Kidney (tissue), 14 donors: ENCODE measurements around the gene ENPP5. TPM values are rescaled to one million over a fixed set of nuclear protein-coding genes. Genes with fewer than 3 reads are reported as not detected.

Experiments used
- DNase-seq, 5 donors: peaks; one replicate each; pipeline ENCODE4 v3.0.0-alpha.2; 2013 to 2020
- FAIRE-seq: peaks from 2 replicates; lab custom pipeline; 2012; peaks lifted over from hg19 to GRCh38; lab: Jason Lieb, UNC
- H3K27ac ChIP-seq, 2 donors: one replicate each; pipeline ENCODE4 v1.7.0; 2013; ENCODE audit warnings: low read depth in 2 of 2, low read length in 2 of 2, inconsistent platforms in 1 of 2
- H3K27me3 ChIP-seq: one replicate; pipeline ENCODE4 v1.7.1; 2013; ENCODE audit warnings: low read length, inconsistent platforms; ENCODE audit not compliant: control insufficient read depth, insufficient read depth
- H3K36me3 ChIP-seq, 3 donors: one replicate each; pipeline versions ENCODE4 v1.7.0 to v1.7.1; 2013; ENCODE audit warnings: low read length in 3 of 3, control low read depth in 1 of 3, inconsistent platforms in 1 of 3; ENCODE audit not compliant: insufficient read depth in 3 of 3, control insufficient read depth in 2 of 3
- H3K4me1 ChIP-seq, 3 donors: one replicate each; pipeline versions ENCODE4 v1.7.0 to v1.7.1; 2013; ENCODE audit warnings: low read length in 3 of 3, inconsistent platforms in 1 of 3, low read depth in 1 of 3; ENCODE audit not compliant: control insufficient read depth in 2 of 3, insufficient read depth in 2 of 3
- H3K4me3 ChIP-seq, 3 donors: one replicate each; pipeline versions ENCODE4 v1.7.0 to v1.8.1; 2013; ENCODE audit warnings: low read length in 3 of 3, control low read depth in 1 of 3, inconsistent platforms in 1 of 3
- H3K9ac ChIP-seq, 3 donors: one replicate each; pipeline versions ENCODE4 v1.7.0 to v1.7.1; 2013; ENCODE audit warnings: low read length in 3 of 3, control low read depth in 1 of 3, inconsistent platforms in 1 of 3
- H3K9me3 ChIP-seq, 3 donors: one replicate each; pipeline versions ENCODE4 v1.7.0 to v1.7.1; 2013; ENCODE audit warnings: low read length in 3 of 3, control low read depth in 1 of 3, inconsistent platforms in 1 of 3; ENCODE audit not compliant: control insufficient read depth in 2 of 3, insufficient read depth in 1 of 3
- CTCF ChIP-seq: IDR thresholded peaks from 3 replicates; pipeline ENCODE4 v1.5.1; 2012; ENCODE audit warnings: mild to moderate bottlenecking, moderate library complexity, borderline replicate concordance; ENCODE audit not compliant: insufficient read depth; ENCODE audit errors: extremely low read depth
- intact Hi-C: fragments of 100-400 bp; cut with DNase I; formaldehyde crosslinking; loops from one replicate; pipeline ENCODE4 v1.11.1; 2022
- polyA plus RNA-seq: library from polyadenylated mRNA; stranded (reverse); fragments of 350-450 nt; fragmentation: Illumina TruSeq; extraction: RNeasy Lipid Tissue Mini Kit (QIAGEN cat#74804); gene quantifications from one replicate; pipeline ENCODE4 v1.2.3, GENCODE V29; 2014; ENCODE audit warnings: low read depth, low replicate concordance; ENCODE audit not compliant: insufficient read depth
- total RNA-seq: library from RNA; stranded (reverse); fragmentation: NEBNext Ultra II Directional; extraction: Animal tissue kit (Norgen Biotek cat#: 25700); gene quantifications from one replicate; pipeline ENCODE4 v1.2.1, GENCODE V29; 2021
- donor health status: control.
- donor health status: control.
- donor health status: control.
- donor health status: control.
- donor health status: control.
- donor health status: DM: yes; HTN: yes; CAD: no.
- donor health status: Normal renal cell carcinoma (clear cell type).

Gene ENPP5
- total and polyA plus RNA-seq, 2 donors from 2014 or later: 21.5 to 22.9 TPM

DNA sequence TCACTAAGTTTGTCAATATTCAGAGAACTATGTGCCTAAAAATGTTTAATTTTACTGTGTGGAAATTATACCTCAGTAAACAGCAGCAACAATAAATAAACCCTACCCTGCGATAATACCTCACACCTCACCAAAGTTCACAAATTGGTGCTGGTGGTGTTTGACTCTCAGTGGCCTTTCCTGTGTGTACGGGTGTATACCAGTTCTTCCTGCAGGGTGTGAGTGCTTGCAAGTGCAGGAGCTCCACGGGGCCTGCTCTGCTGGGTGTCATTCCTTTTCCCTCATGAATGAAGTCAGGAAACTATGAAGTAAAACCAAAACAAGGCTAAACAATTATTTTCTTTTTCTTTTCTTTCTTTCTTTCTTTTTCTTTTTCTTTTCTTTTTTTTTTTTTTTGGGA, 4.1 kb upstream of the ENPP5 start:
- H3K4me3 ChIP-seq: no peak overlapping the region
- no peak overlapping the region for H3K27ac ChIP-seq
- H3K36me3 ChIP-seq: no peaks in the 10 kb centered on the region
- no peak for TF ChIP-seq CTCF
- H3K27me3 ChIP-seq: no peaks in the 10 kb centered on the region
- no peaks in the 10 kb centered on the region for H3K9me3 ChIP-seq
- intact Hi-C loops: no loop called here
- H3K9ac ChIP-seq: no peak overlapping the region
- DNase-seq (no peak), FAIRE-seq (no peak)
- peaks cover 0 to 5% (median 0%) of the 10 kb centered on the region in 3 donors for H3K4me1 ChIP-seq

- Histone ChIP-seq H3K4me3 (no peak overlapping the region), H3K27me3 (no peaks in the 10 kb centered on the region), H3K36me3 (no peaks in the 10 kb centered on the region), H3K4me1 (peaks cover 0 to 5% (median 0%) of the 10 kb centered on the region in 3 donors), H3K9ac (no peak overlapping the region), H3K27ac (no peak overlapping the region), H3K9me3 (no peaks in the 10 kb centered on the region)
- intact Hi-C loops: no loop called here
- no peak for DNase-seq
- no peak for TF ChIP-seq CTCF
- FAIRE-seq: no peak
Observed at GRCh38 chr6:46172176-46172575, 1.4 kb upstream of the ENPP5 start.

DNA sequence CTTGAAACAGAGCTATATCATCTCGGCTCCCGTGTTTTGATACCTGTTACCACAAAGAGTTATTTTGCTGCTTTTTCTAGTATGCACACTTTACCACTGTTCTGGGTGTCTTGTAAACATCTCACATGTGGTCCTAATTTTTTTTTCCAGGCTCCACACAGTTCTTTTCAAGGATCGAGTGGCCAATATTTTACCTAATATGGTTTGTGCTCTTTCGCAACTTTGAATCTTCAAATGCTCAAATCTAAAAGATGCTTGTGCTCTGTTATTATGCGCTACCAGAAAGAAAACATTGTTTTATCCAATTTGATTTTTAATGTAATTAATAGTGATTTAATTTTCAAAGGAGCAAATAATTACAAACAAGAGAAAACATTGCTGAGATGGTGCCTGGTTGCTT, 10.7 kb downstream of the ENPP5 start:
- no peak for DNase-seq
- H3K36me3 ChIP-seq: no peaks in the 10 kb centered on the region
- H3K9ac ChIP-seq: no peak overlapping the region
- intact Hi-C loops: no loop called here
- TF ChIP-seq CTCF: no peak
- FAIRE-seq: no peak
- H3K4me3 ChIP-seq: no peak overlapping the region
- H3K9me3 ChIP-seq: no peaks in the 10 kb centered on the region
- H3K27me3 ChIP-seq: no peaks in the 10 kb centered on the region
- no peaks in the 10 kb centered on the region for H3K4me1 ChIP-seq
- no peak overlapping the region for H3K27ac ChIP-seq

- DNase-seq: no peak
- Histone ChIP-seq H3K27ac (no peak overlapping the region), H3K27me3 (no peaks in the 10 kb centered on the region), H3K9me3 (no peaks in the 10 kb centered on the region), H3K4me3 (no peak overlapping the region), H3K9ac (no peak overlapping the region), H3K36me3 (no peaks in the 10 kb centered on the region), H3K4me1 (no peaks in the 10 kb centered on the region)
- intact Hi-C loops: no loop called here
- no peak for TF ChIP-seq CTCF
- FAIRE-seq: no peak
Observed at GRCh38 chr6:46159229-46159628, 11.6 kb downstream of the ENPP5 start.
